Measurements from ENCODE around the gene AGPAT3. TPM values are rescaled to one million over a fixed set of nuclear protein-coding genes. Genes with fewer than 3 reads are reported as not detected.

Gene AGPAT3
- total RNA-seq, 2 donors from 2014 or later = 44.8 to 100.0 TPM

DNA sequence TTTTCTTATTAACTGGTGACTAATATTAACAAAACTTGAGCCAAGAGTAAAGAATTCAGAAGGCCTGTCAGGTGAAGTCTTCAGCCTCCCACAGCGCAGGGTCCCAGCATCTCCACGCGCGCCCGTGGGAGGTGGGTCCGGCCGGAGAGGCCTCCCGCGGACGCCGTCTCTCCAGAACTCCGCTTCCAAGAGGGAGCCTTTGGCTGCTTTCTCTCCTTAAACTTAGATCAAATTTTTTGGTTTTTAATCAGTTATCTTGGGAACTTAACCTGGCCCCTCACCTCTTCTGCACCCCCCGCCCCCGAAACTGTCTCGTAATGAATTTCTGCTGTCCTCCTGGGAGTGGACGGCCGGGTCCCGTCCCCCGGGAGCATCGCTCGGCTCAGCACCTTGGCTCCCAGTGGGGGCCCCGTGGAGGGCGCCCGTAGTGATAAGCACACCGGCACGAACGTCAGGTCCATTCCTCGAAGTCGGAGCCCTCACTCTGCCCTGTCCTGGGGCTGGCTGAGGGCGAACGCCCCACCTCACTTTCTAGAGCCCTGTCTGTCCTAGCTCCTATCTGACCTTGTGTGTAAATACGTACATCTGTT, 117.6 kb downstream of the AGPAT3 start:
- ATAC-seq (replicated peaks) = no peak
- Mint-ChIP-seq H3K4me3 (no peak overlapping the region), H3K9me3 (no peaks in the 10 kb centered on the region)

DNA sequence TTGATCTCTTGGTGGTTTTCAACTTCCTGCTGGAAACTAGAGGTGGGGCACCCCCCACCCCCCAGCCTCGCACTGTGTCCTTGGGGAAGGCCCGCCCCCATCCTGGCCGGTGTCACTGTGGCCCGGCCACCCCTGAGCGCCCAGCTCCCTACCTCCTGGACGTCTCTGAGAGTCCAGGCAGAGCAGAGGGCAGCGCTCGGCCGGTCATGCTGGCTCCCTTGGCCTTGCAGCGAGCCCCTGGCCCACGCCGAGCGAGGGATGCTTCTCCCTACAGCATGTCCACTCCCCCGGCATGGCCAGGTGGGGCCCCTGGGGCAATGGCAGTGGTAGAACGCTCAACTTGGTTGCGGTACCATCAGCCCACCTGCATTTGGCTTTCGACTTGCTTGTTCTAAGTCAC, 118.4 kb downstream of the AGPAT3 start:
- Mint-ChIP-seq H3K9me3 (no peaks in the 10 kb centered on the region), H3K4me3 (no peak overlapping the region), H3K27me3 (no peaks in the 10 kb centered on the region), H3K36me3 (ENCODE audit: low read depth) (peaks cover 33% of the 10 kb centered on the region), H3K27ac (peak overlapping the region; percentile 46), H3K4me1 (no peaks in the 10 kb centered on the region)
- no peak for ATAC-seq (replicated peaks)

More for the DNA sequence above, 117.6 kb downstream of the AGPAT3 start:
- Mint-ChIP-seq H3K27ac (peak overlapping the region; percentile 46), H3K27me3 (no peaks in the 10 kb centered on the region), H3K4me1 (no peaks in the 10 kb centered on the region), H3K36me3 (ENCODE audit: low read depth) (peaks cover 42% of the 10 kb centered on the region)

DNA sequence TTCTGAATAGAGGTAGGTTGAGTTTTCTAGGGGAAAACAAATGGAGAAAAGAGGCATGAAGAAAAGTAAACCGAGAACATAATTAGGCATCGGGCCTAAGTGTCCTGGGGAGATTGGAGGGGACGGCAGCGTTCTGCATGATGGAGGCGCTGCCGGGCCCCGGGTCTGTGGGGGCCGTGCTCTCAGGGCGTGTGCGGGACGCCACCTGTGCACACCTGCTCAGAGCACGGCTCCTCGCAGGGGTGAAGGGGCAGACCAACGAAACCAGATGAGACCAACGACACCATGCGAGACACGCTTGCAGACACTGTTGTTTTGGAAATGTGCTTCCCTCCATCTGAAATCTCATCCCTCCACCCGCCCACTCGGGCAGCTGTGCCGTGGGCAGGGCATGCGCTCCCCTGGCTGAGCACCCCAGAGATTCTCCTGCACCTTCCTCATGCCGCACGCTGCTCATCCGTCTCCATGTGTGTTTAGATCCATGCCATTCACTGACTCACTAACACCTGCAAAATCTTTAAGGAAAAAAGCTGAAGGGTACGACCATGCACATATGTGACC, 118.9 kb downstream of the AGPAT3 start:
- H3K27ac Mint-ChIP-seq = no peak overlapping the region
- peaks cover 28% of the 10 kb centered on the region for H3K36me3 Mint-ChIP-seq (ENCODE audit: low read depth)
- no peaks in the 10 kb centered on the region for H3K27me3 Mint-ChIP-seq
- no peak for ATAC-seq (replicated peaks)
- no peaks in the 10 kb centered on the region for H3K9me3 Mint-ChIP-seq
- no peaks in the 10 kb centered on the region for H3K4me1 Mint-ChIP-seq
- no peak overlapping the region for H3K4me3 Mint-ChIP-seq

DNA sequence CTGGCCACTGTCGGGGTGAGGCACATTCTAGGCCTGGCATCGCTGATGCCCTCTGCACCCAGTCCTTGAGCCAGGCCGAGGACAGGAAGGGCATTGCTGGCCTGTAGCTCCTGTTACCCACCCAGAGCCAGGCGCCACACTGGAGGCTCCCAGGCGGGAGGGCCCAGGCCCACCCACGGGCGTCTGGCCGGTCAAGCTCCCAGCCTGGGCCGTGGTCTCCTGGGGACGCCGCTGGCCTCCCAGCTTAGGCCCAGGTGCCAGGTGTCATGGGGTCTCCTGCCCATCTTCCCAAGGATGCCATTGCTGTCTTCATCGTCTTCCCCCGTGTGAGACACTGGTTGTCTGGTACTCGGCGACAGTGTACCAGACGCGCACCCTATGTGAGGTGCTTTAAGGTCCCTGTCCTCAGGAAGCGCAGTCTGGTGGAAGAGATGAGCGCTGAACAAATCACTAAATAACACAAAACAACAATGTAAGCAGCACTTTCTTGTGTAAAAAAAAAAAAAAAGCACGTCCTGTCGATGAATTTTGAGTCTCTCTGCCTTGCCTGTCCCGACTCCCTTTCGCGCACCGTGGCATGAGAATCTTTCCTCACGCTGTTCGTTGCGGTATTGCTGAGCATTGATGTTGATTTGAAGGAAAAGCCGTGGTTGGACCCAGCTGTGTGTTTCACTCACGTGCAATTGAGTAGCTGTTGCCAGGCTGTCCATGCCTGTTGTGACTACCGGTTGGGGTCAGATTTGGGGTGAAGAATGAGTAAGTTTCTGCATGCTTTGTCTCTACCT, 120.1 kb downstream of the AGPAT3 start:
- Mint-ChIP-seq H3K36me3 (ENCODE audit: low read depth) (peaks cover 23% of the 10 kb centered on the region), H3K4me3 (no peak overlapping the region), H3K27ac (no peak overlapping the region), H3K27me3 (no peaks in the 10 kb centered on the region), H3K4me1 (no peaks in the 10 kb centered on the region), H3K9me3 (no peaks in the 10 kb centered on the region)
- ATAC-seq (replicated peaks) = peak; percentile 35

DNA sequence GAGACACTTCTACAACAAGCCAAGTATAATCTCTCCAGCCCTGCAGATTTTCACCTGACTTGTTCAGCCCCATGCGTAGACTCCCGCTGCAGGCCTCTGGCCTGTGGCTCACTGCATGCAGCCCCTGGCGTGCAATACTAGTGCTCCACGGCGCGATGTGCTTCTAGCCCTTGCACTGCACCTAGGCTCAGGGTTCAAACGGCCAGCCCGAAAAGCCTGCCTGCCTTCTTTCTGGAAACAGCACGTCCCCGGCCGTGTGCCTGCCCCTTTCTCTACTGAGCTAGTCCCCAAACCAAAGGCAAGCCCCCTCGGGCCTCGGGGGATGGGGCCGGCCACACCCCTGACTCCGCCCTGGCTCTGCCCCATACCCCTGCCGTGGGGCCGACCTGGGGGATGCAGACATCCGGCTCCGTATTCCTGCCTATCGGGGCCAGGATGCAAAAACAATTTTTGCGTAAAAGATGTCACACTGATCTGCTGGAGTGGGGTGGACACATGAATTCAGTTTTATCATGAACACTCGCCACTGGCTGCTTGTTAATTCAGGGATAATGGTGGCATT, 120.7 kb downstream of the AGPAT3 start:
- H3K27ac Mint-ChIP-seq = peak overlapping the region; percentile 21
- ATAC-seq (replicated peaks) = peak; percentile 16

DNA sequence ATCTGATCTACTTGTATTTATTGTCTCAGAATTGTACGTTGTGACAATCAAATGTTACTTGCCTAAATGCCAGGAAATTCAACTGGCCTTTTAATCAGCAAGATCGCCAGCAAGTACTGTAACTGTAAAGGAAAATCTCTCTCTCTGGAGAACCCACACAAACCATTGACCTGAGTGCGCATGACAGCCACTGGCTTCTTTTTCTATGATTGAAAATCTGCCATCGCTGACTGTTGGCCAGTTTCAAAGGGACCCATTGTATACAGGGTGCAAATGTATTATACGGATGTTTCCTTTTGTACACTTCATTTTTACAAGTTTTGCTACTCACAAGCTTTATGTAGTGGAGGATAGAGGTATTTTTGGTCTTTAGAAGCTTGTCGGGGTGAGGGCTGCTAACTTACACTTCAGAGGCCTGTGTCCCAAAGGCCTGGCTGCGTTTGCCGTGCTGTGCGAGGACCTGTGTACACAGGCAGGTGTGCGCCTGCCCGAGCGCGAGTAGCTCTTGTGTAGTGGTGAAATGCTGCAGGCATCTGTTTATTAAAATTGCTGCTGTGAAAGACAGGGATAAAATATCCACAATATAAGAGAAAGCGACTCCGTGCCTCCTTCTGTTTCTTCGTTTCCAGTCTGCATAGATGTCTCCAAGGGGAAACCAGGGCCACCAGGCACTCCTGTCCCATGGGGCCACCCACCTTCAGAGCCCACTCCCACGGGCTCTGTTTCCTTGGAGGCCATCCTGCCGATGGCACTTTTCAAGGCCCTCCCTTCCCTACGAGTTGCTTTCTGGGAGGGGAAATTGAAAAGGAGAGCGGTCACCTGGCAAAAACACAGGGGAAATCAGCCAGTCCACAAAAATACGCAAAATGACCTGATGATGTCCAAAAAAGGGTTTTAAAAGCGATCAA, 121.8 kb downstream of the AGPAT3 start:
- Mint-ChIP-seq H3K9me3 (no peaks in the 10 kb centered on the region), H3K4me3 (no peak overlapping the region), H3K36me3 (ENCODE audit: low read depth) (peaks cover 11% of the 10 kb centered on the region), H3K27ac (peak overlapping the region; percentile 21), H3K4me1 (no peaks in the 10 kb centered on the region), H3K27me3 (no peaks in the 10 kb centered on the region)
- ATAC-seq (replicated peaks) = no peak

More for the DNA sequence above, 120.7 kb downstream of the AGPAT3 start:
- no peaks in the 10 kb centered on the region for H3K9me3 Mint-ChIP-seq
- H3K27me3 Mint-ChIP-seq = no peaks in the 10 kb centered on the region
- peaks cover 17% of the 10 kb centered on the region for H3K36me3 Mint-ChIP-seq (ENCODE audit: low read depth)
- no peaks in the 10 kb centered on the region for H3K4me1 Mint-ChIP-seq
- no peak overlapping the region for H3K4me3 Mint-ChIP-seq

DNA sequence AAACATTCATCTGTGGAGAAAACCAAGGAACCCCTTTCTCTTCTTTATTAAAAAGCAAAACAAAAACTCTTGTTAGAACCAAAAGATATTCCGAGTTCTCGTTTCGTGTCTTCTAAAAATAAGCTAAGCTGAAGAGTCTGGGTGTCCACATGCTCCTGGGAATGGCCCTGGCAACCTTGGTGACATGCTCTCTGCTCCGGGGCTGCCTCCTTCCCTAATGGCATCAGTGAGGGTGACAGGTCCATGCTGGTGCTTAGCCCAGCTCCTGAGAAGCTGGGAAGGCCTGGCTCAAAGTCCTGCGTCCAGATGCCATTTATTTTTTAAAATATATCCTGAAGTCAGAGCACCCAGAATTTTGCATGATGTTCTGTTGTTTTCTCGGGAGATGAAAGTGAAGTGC, 122.5 kb downstream of the AGPAT3 start:
- no peak overlapping the region for H3K4me3 Mint-ChIP-seq
- ATAC-seq (replicated peaks) = no peak
- no peak overlapping the region for H3K27ac Mint-ChIP-seq
- no peaks in the 10 kb centered on the region for H3K9me3 Mint-ChIP-seq
- H3K4me1 Mint-ChIP-seq = no peaks in the 10 kb centered on the region
- H3K27me3 Mint-ChIP-seq = no peaks in the 10 kb centered on the region
- H3K36me3 Mint-ChIP-seq (ENCODE audit: low read depth) = peaks cover 5% of the 10 kb centered on the region

DNA sequence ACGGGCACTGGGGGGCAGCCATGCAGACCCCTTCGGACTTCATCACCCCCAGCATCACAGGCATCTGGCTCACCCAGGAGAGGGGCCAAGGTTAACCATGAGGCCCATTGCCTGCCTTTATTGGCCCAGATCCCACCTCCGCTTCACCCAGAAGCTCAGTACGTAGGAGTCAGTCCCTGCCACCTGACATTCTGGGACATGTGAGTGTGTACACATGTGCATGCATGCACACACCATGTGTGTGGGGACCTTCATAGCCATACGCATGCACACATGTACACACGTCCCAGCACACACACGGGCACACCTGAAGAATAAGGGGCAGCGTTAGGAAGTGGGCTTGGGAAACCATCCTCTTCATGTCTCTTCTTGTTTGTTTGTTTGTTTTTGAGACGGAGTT, 123.0 kb downstream of the AGPAT3 start:
- no peaks in the 10 kb centered on the region for H3K27me3 Mint-ChIP-seq
- no peaks in the 10 kb centered on the region for H3K9me3 Mint-ChIP-seq
- H3K4me3 Mint-ChIP-seq = no peak overlapping the region
- H3K27ac Mint-ChIP-seq = no peak overlapping the region
- no peak for ATAC-seq (replicated peaks)
- peaks cover 2% of the 10 kb centered on the region for H3K36me3 Mint-ChIP-seq (ENCODE audit: low read depth)
- H3K4me1 Mint-ChIP-seq = no peaks in the 10 kb centered on the region

DNA sequence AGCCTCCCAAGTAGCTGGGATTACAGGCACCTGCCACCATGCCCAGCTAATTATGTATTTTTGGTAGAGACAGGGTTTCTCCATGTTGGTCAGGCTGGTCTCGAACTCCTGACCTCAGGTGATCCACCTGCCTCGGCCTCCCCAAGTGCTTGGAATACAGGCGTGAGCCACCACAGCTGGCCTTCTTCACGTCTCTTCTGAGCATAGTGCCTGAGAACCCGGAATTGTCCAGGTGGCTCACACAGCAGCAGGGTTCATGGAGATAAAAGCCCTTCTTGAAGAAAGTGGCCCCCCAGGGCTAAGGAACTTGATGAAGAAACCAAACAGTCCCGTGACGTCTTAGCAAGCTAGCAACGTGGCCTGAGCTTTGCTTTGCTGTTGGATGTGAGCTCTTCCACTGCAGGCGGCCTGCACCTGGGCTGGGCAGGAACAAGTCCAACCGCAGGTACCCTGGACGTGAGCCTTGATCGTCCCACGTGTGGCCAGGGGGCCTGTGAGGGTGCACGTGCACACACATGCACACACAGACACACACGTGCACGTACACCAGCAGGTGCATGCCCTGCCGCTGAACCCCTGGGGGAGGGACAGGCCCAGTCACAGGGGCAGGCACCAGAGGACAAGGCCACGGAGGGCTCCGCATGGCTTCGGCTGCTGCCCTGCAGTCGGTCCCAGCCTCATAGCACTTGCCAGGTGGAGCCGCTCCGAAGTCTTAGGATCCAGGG, 123.6 kb downstream of the AGPAT3 start:
- Mint-ChIP-seq H3K4me3 (no peak overlapping the region), H3K27ac (no peak overlapping the region), H3K4me1 (no peaks in the 10 kb centered on the region), H3K36me3 (ENCODE audit: low read depth) (no peaks in the 10 kb centered on the region), H3K27me3 (no peaks in the 10 kb centered on the region), H3K9me3 (no peaks in the 10 kb centered on the region)
- no peak for ATAC-seq (replicated peaks)

DNA sequence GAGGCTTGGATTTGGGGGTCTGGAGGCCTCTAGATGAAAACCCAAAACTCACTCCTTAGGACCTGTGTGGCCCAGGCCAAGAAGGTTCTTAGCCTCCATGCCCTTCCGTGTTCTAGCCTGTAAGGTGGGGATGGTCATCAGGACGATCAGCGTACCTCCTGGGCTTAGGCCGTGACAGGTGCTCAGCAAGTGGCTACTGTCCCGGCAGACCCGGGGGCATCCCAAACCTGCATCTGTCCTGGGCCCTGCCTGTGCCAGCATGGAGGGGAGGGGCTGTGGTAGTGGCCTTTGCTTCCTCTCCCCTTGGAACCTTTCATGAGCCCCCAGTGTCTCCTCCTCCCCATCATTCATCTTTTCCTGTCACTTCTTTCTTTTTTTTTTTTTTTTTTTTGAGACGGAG, 124.4 kb downstream of the AGPAT3 start:
- ATAC-seq (replicated peaks) = no peak
- H3K27me3 Mint-ChIP-seq = no peaks in the 10 kb centered on the region
- H3K27ac Mint-ChIP-seq = no peak overlapping the region
- no peaks in the 10 kb centered on the region for H3K36me3 Mint-ChIP-seq (ENCODE audit: low read depth)
- H3K4me3 Mint-ChIP-seq = no peak overlapping the region
- H3K4me1 Mint-ChIP-seq = no peaks in the 10 kb centered on the region
- H3K9me3 Mint-ChIP-seq = no peaks in the 10 kb centered on the region

DNA sequence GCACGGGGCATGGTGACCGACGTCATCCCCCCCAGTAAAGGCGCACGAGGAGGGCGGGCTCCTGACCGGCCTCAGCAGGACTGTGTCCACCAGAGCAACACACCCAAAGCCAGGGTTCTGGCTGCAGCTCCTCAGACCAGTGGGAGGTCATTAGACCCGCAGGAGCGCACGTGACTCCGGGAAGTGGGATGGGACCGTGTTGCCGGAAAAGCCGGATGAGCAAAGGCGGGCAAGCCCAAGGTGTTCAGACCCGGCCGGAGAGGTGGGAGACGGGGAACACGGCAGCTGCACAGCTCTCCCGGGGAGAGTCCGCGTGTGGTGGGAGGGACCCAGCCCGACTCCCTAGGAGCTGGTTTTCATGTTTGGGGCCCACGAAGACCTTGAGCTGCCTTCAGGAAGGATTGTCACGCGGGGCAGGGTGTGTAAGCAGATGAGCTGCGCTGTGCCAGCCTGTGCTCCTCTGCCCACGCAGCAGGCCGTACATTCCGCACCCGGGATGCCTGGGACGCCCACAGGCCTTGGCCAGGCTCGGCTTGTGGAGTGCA, 126.5 kb downstream of the AGPAT3 start:
- no peaks in the 10 kb centered on the region for H3K9me3 Mint-ChIP-seq
- H3K27ac Mint-ChIP-seq = no peak overlapping the region
- no peak for ATAC-seq (replicated peaks)
- no peak overlapping the region for H3K4me3 Mint-ChIP-seq
- H3K36me3 Mint-ChIP-seq (ENCODE audit: low read depth) = no peaks in the 10 kb centered on the region
- H3K27me3 Mint-ChIP-seq = no peaks in the 10 kb centered on the region
- no peaks in the 10 kb centered on the region for H3K4me1 Mint-ChIP-seq

DNA sequence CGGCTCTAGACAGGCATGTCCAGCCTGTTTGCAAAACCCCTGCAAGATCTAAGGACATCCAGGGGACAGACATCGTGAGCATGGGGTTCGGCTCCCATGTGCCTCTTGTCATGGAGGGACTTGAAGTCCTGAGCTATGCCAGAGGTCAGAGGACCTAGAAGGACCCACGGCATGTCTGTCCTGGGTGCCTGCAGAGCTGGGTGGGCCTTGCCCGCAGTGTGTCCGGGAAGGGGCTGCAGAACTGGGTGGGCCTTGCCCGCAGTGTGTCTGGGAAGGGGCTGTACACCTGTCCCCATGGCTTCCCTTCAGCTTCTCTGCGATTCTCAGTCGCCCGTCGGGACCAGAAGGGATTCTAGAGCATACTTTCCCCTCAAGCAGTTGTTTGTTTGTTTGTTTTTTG, 127.1 kb downstream of the AGPAT3 start:
- no peak for ATAC-seq (replicated peaks)
- H3K4me3 Mint-ChIP-seq = no peak overlapping the region
- H3K36me3 Mint-ChIP-seq (ENCODE audit: low read depth) = no peaks in the 10 kb centered on the region
- H3K4me1 Mint-ChIP-seq = no peaks in the 10 kb centered on the region
- H3K27ac Mint-ChIP-seq = no peak overlapping the region
- no peaks in the 10 kb centered on the region for H3K9me3 Mint-ChIP-seq
- H3K27me3 Mint-ChIP-seq = no peaks in the 10 kb centered on the region

DNA sequence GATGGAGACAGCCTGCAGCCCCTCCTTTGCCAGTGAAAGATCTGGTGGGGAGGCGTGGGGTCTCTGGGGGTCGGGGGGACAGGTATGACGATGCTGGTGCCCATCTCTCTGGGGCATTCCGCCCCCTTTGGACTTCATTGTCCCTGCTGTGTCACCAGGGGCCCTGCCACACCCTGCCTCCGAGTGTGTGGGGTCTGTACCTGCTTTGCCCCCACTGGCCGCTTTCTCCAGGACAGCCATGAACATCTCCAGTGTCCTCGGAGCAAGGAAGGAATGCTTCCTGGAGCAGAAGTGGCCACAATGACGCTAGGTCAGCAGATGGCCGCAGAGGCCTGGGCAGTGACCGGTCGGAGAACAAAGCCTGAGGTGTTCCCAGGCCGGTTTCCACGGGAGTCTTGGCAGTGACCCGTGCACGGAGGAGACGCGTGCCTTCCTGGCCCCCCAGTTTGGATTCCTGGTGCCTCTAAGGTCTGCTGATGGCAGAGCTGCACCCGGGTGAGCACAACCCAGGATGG, 128.5 kb downstream of the AGPAT3 start:
- H3K27me3 Mint-ChIP-seq = peaks cover 3% of the 10 kb centered on the region
- no peaks in the 10 kb centered on the region for H3K9me3 Mint-ChIP-seq
- no peak for ATAC-seq (replicated peaks)
- H3K4me1 Mint-ChIP-seq = no peaks in the 10 kb centered on the region
- no peak overlapping the region for H3K4me3 Mint-ChIP-seq
- no peaks in the 10 kb centered on the region for H3K36me3 Mint-ChIP-seq (ENCODE audit: low read depth)
- no peak overlapping the region for H3K27ac Mint-ChIP-seq
